COR-L47 (cell line): ENCODE data around the gene CCNF.

Experiments
- DNase-seq: peaks from one replicate; lab custom pipeline; 2025; lab: John Stamatoyannopoulos, UW

CCNF gene

DNA sequence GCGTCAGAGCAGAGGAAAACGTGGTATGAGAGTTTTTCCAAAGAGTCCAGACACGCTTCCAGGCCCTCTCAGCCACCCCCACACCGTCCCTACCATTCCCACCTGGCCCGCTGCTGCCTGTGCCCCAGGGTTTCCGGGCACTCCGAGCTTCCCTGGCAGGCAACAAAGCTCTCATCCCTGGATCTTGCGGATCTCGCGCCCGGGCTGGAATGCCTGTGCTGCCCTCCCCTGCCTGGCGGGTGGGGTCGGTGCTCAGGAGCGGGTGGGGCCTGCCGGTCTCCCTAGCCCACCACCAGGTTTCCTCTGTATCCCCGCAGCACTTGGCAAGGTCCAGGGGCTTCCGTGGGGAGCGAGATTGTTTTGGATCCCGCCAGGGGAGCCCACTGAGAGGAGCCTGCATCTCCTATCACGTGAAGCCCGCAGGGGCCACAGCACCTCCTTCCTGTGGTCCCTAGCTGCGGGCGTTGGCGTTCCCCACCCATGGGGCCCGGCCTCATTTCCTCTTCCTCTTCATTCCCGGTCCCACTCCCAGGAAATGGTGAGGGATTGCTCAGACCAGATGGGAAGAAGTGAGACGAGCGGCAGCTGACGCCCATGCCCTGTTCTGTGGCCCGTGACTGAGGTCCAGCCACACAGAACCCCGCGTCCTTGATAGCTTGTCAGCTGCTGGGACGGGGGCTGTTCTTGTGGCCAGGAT, 56.7 kb downstream of the CCNF start:
- no peak for DNase-seq

DNA sequence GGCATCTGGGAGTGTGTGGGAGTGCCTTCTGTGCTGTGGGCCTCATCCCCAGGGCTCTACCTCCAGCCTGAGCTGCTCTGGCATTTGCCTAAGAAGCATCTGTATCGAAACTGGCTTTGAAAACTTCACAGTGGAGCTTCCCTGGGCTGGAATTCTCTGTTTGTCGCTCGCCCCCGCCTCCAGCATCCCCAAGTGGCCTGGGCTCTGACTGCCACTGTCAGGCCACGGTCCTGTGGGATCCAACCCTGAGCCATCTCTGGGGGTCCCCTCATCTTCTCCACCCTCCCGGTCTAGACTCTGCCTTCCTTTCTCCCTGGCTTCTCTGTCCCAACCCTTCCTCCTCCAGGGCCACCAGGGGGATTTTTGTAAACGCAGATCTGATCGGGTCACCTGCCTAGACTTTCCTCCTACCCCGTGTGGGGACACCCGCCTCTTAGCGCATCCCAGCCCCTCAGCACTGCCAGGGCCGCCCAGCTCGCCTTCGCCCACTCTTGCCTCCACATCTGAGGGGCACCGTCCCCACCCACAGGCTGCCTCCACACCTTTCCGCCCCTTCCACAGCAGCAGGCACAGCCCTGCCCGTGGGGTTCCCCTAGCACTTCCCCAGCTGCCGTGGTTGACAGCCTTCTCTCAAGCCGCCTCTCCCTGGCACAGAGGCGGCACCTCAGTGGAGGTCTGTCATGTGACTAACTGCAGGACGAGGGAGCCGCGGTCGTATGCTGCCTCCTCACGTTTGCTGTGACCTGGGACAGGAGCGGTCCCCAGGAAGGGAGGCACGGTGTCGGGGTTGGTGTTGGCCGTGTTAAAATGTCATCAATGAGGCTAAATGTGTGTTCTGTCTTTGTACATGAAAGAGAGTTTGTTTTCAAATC, 57.6 kb downstream of the CCNF start:
- DNase-seq: no peak

GRCh38 chr16:2487517-2487842, 58.2 kb downstream of the CCNF start:
- DNase-seq: no peak

DNA sequence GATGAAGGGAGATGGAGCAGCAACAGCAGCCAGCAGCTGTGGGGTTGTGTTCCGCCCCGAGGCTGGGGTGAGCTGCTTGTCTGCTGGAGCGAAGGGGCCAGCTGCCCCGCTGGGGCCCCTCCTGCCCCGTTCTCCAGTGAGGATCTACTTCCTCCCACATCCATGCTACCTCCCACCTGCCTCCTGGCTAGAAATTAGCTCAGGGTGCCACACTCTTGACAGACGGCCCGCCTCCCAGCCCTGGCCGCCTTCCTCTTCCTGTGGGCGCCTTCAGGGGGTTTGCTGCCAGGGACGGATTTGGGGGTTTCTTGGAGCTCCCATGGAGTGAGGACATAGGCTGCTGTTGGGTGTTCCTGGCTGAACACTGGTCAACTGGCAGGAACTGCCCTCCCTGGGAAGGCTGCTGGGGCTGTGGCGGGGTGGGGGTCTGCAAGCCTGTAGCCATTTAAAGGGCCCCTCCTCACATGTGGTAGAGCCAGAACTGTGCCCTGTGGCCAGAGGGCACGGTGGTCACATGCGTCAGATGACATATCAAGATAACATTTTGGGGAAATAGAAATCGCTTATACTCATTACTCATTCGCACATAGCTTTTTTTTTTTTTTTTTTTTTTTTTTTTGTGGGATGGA, 58.8 kb downstream of the CCNF start:
- no peak for DNase-seq

- DNase-seq: no peak
Measured at GRCh38 chr16:2489581-2489980, 60.3 kb downstream of the CCNF start.

GRCh38 chr16:2490190-2491105, 61.2 kb downstream of the CCNF start:
- DNase-seq: no peak

GRCh38 chr16:2492292-2492691, 63.0 kb downstream of the CCNF start:
- DNase-seq: no peak

DNA sequence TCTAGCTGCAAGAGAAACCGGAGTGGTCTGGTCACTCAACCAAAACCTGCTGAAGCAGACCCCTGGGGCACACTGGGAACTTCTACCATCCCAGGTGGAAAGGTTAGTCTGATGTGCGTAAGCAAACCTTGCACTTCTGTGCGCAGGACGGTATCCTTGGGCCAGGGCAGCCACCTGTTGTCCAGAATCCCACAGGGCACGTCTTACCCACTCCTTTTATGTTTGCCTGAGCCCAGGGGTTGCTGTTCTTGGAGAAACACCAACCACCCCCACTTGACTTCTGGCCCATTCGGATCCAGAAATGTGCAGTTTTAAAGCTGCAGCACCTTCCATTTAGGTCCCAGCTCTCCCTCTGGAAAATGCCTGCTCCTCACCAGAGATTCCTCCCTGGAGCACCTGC, 64.4 kb downstream of the CCNF start:
- no peak for DNase-seq

GRCh38 chr16:2494616-2495015, 65.4 kb downstream of the CCNF start:
- DNase-seq: no peak

DNA sequence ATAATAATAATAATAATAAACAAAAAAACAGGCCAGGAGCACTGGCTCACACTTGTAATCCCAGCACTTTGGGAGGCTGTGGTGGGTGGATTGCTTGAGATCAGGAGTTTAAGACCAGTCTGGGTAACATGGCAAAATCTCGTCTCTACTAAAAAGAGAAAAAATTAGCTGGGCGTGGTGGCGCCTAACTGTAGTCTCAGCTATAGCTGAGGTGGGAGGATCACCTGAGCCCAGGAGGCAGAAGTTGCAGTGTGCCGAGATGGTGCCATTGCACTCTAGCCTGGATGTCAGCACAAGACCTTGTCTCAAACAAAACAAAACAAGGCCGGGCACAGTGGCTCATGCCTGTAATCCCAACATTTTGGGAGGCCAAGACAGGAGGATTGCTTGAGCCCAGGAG, 65.8 kb downstream of the CCNF start:
- no peak for DNase-seq

GRCh38 chr16:2496223-2497115, 67.2 kb downstream of the CCNF start:
- no peak for DNase-seq

GRCh38 chr16:2497116-2497630, 67.9 kb downstream of the CCNF start:
- no peak for DNase-seq

GRCh38 chr16:2497695-2498484, 68.6 kb downstream of the CCNF start:
- DNase-seq: no peak

GRCh38 chr16:2498531-2499253, 69.4 kb downstream of the CCNF start:
- no peak for DNase-seq

DNA sequence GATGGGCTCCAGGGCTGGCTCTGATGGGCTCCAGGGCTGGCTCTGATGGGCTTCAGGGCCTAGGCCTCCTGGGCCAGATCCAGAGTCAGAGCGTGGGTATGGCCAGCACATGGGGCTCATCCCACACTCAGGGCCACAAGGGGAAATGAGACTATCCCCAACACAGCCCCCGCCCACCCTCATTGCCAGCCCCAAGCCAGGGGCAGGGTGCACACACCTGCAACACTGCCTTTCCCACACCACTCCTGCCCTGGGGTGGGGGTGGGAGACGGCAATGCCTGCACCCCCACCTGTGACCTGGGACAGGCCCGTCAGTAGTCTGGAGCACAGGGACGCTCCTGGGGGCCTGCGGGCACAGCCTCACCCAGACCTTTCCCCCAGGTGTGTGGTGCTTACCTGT, 70.2 kb downstream of the CCNF start:
- DNase-seq: no peak

GRCh38 chr16:2499890-2500429, 70.7 kb downstream of the CCNF start:
- DNase-seq: no peak

DNA sequence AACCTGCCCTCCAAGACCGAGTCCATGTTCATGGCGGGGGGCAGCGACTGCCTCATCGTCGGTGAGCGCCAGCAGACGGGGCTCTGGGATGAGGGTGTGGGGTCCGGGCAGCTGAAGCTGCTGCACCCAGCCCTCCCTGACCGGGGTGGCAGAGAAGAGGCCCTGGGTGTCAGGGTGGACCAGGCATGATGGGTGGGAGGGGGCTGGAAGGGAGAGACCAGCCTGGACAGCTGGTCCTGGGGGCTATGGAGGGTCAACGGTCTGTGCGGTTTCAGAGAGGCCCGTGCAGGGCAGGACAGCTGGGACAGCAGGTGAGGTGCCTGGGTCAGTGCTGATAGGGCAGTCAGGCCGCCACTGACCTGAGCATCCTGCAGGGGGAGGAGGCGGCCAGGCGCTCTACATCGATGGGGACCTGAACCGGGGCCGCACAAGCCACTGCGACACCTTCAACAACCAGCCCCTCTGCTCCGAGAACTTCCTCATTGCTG, 71.2 kb downstream of the CCNF start:
- DNase-seq: no peak

- peak; percentile 69 for DNase-seq
Measured at GRCh38 chr16:2500918-2501750, 71.9 kb downstream of the CCNF start.
